ENCODE results near the gene HRH2.

The HRH2 gene

DNA sequence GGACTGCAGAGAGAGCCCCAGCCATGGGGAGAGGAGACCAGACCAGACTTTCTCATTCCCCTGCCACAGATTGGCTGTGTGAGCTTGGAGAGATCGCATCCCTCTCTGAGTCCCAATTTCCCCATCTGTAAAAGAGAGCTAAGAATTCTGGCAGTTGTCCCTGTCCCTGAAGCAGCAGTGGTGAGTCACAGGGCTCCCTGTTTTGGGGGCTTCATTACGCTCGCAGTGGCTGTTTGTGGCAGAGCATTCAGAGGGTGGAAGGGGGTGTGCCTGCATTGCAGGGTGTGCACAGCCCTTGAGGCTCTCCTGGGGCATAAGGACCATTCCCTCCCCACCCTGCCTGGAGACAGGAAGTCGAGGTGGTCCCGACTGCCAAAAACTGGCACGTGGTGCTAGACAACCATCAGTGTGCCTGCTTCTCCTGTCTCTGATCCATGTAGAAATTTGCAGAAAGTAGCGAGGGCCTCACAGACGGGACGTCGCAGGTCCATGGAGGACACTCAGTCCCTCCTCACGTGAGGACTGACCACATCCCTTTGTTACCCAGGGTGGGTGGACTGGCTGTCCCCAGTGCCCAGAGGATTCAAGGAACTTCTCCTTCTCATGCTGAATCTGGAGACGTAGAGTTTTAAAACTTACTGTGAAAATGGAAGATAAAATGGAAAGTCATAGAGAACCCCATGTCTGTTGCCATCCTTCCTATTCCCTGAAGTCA, 35.3 kb downstream of the HRH2 start:
- DNase-seq (ENCODE audit: low read depth in 2 of 2): no peak

DNA sequence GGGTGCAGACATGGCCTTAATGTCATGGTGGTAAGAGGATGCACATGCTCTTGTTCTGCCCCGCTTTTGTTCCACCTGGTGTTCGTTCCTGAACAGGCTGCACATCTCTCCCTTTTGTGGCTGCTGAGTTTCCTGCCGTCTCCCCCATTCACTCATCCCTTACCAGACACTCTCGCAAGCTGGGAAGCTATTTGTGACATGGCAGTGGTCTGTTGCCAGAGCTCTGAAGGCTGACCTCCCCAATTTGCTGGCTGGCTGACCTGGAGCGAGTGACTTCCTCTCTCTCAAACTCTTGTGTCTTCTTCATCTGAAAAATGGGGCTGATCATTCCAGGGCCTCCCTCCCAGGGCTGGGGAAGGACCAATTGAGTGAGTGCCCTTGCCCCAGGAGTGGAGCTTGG, 35.9 kb downstream of the HRH2 start:
- DNase-seq (ENCODE audit: low read depth in 2 of 2): no peak

DNA sequence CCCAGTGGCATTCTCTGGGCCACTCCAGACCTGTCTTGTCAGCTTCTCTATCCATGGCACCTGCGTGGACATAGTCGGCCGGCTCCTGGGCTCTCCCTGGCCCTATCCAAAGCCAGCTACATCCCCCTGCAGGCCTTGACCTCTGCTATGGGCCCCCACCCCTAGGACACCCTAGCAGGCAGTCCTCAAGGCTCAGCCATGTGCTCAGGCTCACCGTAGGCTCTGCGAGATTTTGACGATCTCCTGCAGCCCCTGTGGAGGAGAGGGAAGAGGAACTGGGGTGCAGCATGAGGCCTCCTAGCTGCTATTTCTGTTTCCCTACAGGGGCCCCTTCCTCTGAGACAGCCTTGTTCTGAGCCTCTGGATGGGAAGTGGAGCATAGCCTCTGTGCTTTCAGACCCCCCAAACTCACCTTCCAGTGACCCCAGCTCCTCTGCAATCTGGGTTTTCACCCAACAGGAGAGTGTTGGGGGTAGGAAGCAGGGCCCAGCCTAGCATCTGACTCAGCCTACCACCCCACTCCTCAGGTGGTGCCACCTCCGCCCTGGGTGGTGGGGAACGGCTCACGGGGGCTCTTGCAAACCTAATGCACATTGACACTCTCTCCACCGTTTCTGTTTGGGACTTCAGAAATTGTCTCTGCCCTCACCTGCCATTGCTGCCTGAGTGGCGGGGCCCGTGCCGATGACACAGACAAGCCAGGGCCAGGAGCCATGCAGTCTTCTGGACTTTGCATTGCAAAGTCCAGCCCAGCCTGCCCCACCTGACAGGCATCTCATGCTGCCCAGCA, 36.7 kb downstream of the HRH2 start:
- no peak for DNase-seq (ENCODE audit: low read depth in 2 of 2)

DNA sequence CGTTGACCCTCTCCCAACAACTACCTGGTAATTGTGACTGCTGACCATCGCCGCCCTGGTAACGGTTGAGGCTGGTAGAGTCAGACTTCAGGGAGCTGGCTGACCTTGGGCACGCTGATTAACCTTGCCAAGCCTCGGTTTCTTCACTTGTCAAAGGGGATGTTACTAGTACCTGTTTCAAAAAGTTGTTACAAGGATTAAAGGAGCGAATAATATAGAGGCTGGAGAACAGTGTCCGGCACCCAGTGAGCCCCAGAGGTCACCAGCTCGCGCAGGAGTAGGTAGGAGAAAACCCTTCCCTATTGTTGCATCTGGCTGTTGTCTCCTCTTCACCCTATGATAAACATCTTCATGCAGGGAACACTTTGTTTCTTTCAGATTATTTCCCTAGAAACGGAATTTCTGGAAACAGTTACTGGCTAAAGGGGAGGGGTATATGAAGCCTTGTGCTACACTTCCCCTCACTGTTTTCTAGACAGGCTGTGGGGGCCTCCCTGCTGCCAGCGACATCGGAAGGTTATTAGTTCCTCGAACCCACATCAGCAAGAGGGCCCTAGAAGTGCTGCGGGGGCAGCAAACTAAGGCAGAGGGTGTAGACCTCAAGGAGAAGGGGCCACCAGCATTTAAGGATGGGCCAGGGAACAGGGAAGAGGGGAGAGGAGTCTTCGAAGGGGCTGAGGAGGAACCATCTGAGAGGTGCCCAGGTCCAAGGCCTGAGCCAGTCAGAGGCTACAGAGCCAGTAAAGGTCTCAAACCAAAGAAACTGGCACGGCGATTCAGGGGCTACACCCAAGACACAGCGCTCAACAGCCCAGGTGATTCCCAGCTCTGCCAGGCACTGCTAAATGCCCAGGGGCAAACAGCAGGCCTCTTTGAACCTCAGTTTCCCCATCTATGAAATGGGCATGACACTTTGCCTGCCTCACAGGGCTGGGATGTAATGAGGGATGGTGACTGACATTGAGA, 37.6 kb downstream of the HRH2 start:
- no peak for DNase-seq (ENCODE audit: low read depth in 2 of 2)

DNA sequence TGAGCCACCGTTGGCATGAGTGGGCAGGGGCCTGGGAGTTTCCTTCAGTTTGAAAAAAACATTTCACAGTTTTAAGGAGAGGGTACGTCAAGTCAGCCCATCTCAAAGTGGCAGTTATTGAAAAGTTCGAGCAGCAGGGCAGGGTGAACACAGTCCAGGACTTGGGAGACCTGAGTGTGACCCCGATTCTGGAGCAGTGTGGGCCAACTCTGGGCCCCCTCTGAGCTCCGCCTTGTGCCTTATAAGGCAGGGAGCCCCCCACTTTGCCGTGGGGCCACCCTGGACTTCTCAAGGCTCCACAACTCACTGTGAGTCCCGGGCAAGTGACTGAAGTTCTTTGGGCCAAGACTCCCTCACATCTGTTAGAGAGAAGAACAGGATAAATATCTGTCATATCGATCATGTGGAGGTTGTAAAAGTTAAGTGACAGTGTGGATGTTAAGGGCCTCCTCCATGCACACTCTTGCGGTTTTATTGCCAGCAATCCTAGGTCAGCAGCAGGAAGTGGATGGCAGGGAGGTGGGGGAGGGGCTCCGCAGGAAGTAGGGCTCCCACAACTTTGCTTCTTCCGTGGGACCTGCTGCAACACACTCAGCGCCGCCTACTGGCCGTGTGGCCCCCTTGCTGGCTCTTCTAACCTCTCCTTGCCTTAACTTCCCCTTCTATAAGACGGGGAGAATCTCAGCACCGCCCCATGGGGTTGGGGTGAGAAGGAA, 38.4 kb downstream of the HRH2 start:
- no peak for DNase-seq (ENCODE audit: low read depth in 2 of 2)

DNA sequence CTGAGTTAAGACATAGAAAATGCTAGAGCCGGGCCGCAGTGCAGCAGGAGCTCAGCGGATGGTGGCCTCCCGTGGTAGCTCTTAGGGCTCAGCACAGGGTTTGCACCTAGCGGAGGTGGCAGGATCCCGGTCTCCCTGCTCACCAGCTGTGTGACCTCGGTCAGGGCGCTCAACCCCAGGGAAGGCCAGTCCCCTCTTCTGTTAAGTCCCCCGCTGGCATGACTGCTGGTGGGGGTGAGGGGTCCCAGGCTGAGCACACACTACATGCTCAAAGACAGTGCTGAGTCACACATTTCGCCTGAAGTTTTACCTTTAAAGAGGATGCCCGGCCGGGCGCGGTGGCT, 39.0 kb downstream of the HRH2 start:
- no peak for DNase-seq (ENCODE audit: low read depth in 2 of 2)

DNA sequence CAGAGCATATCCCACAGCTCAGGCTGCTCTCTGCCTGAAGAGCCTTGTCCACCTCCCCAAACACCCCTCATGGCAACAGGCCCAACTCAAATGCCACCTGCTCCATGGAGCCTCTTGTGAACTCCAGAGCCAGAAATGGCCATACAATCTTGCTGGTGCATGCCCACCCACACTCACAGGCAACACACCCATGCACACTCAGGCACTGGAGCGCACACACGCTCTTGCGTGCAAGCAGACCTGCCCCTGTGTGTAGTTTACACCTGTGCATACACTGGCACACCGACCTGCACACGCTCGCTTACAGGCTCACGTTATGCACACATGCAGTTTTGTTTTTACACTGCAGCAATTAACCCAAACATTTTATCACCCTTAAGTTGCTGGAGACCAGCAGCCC, 40.0 kb downstream of the HRH2 start:
- DNase-seq (ENCODE audit: low read depth in 2 of 2): no peak

DNA sequence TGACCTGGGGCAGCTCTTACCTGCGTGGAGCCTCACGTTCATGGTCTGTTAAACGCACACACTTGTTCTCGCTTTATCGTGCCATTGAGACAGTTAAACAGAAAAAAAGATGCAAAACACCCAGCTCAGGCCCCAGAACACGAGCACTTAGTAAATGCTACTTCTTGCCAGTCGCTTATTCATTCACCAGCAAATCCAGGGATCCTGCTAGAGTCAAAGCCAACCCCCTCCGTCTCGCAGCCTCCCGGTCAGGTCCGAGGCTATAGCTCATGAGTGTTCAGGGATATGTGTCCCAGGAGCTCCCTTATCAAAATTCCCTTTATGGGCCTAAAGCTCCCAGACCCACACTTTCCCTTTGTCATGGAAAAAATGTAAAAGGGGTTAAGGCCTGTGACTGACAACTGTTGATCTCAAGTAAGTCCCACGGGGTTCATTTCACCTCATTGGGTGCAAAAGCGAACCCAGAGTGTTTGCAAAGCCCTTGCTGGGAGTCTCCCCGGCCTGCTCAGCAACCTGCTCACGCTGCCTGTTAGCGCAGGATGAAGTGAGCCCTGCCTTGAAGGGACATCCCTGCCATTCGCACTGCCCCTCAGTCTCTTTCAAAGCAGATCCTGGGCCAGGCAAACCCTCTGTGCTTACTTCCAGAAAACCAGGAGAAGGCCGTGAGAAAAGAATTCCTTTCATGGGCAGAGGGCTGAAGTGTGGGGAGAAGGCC, 40.7 kb downstream of the HRH2 start:
- no peak for DNase-seq (ENCODE audit: low read depth in 2 of 2)

DNA sequence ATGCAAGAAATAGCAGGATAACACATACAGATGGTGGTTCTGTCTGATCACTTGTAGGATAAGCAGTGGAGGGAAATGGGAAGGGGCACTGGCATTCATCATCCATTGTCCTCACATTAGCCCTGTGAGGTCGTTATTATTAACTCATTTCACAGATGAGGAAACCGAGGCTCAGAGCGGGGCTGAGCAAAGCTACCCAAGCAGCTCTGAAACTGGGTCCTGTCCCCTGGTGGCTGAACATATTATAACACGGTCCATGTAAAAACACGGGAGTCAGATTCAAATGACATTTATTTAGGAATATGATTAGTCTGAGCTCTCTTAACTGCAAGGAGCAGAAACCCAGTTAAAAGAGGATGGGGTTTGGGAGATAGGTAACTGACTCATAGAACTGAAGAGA, 43.1 kb downstream of the HRH2 start:
- DNase-seq (ENCODE audit: low read depth in 2 of 2): no peak

DNA sequence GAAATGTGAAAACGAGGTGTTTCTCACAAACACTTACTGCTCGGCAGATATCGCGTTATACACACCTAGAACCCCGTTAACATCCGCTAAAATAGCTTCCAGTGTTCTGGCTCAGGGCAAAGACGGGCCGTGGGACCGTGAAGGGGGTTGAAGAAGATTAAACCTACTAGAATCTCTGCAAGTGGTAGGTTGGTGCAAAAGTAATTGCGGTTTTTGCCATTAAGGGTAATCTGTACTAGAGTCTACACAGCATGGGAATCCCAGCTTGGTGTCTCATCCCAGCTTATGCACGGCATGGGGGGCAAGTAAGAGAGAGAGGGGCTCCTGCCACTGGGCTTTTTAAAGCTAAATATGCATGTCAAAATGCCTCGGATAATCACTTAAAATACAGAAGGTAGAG, 43.9 kb downstream of the HRH2 start:
- no peak for DNase-seq (ENCODE audit: low read depth in 2 of 2)

DNA sequence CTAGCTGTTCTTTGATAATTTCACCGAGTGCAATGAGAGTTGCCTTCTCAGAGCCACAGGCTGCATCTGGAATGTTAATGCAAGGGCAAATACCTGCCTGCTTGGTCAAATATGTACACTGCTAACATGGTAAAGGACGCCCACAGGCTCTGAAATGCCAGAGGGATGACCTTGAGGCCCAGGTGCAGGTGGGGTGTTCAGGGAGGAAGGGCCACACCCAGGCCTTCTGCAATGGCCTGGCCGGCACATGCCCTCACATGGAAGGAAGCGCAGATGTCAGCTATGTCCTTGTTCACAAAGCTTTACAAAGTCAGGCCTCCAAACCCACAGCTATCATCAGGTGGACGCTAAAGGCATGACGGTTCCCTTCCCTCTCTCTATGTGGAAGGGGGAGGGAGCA, 48.6 kb downstream of the HRH2 start:
- no peak for DNase-seq (ENCODE audit: low read depth in 2 of 2)

DNA sequence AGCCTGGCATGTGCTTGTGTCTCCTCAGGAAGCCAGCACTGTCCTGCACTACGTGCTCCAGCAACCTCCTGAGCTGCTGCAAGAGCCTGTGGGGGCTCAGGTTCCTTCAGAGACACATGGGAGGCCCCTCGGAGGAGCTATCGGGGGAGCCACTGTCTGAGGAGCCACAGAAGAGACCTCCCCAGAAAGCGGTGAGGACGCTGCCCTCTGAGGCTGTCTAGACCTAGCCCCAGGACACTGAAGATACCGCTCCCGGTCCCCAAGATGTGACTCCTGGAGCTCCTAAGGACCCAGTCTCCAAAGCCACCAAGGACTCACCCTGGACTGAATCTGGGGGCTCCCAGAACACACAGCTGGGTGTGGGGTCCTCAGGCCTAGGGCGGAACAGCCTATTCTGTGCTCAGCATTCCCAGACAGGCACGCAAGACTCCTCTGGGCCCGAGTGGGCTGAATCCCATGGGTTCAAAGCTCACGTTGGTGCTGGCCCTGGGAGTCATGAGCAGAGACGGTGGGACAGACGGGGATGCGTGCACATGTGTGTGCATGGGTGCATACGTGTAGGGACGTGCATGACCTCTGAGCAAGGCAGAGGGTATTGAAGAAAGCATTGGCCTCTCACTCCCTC, 50.0 kb downstream of the HRH2 start:
- DNase-seq (ENCODE audit: low read depth in 2 of 2): no peak

DNA sequence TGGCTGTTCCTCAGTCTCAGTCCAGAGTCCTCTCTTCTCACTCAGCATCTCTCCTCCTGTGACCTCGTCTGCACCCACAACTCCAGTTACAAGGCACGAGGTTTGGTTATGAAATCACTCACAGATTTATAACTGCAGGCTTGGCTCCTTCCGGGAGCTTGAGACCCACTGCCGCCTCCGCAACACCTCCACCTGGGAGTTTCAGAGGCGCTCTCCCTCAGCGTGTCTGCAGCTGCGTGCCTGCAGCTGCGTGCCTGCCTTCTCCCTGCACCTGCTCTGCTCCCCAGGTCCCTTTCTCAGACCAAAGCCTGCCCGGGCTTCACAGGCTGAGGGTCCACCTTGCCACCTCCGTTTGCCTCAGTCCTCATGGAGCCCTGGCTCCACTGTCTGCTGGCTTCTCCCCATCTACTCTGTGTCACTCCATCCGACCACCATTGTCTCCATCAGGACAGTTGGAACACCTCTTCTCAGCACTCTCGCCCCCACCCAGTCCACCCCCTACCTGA, 51.5 kb downstream of the HRH2 start:
- DNase-seq (ENCODE audit: low read depth in 2 of 2): no peak

DNA sequence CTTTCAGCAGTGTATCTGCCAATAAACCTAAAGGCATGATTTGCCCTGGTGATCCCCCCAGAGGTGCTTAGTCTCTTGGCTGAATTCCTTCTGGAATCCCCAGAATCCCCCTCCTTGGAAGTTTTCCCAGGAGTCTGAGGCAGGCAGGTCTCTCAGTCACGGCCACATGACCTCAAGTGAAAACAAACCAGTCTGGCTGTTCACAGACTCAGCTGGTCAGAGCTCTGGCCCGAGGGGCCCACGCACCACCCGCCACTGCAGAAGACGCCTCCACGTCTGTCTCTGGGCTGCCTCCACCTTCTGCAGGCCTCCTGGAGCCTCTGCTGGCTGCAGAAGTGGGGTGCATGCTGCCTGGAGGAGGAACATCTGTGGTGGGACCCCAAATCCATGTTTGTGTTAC, 52.5 kb downstream of the HRH2 start:
- DNase-seq (ENCODE audit: low read depth in 2 of 2): no peak

DNA sequence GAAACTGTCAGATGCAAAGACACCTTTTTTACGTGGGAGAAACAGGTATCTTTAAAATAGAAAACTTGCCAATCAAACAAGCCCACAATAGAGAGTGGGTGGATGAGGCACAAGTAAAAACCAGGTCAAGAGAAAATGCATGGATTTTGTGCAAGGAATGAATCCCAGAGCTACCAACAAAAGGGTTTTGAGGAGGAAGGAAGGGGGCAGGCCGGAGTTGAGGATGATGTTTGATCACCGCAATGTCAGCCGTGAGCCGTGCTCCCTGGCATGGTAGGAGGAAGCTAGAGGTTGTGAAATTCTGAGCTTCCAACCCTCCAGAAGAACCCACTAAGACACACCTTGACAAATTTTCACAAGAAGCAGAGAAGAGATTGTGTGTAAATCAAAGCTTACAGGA, 53.2 kb downstream of the HRH2 start:
- DNase-seq (ENCODE audit: low read depth in 2 of 2): no peak

DNA sequence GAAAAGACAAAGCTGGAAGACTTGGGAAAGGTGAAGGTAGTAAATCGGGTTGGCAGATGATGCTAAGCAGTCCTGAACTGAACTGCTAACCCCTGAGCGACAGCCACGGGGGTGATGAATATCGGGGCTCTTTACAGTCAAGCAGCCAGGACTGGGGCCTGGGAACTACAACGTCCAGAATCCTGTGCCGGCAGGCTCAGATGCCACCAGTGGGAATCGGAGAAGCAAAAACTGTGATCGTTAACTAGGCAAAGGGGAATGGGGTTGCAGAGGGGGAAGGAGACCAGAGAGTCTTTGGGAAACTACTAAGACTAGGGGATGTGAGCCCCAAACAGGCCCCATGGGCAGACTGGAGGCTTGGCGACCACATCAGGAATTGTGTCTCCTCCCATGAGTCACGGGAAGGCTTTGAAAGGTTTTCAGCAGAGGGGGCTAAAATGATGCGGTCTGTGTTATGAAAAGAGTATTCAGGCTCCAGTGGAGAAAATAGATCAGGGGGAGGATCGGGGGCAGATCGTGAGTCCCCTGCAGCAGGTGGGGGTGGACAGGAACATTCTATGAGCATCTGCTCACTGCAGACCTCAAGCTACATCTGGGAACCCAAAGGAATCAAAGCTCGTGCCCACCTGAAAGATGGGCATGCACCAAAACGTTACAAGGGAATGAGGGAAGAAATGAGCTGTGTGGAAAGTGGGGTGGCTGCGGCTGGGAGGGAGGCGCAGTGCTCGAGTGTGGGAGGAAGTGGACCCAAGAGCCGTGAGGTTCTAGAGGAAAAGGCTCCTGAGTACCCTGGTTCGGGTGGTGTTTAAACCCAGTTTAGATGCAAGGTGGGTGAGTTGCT, 53.8 kb downstream of the HRH2 start:
- no peak for DNase-seq (ENCODE audit: low read depth in 2 of 2)

DNA sequence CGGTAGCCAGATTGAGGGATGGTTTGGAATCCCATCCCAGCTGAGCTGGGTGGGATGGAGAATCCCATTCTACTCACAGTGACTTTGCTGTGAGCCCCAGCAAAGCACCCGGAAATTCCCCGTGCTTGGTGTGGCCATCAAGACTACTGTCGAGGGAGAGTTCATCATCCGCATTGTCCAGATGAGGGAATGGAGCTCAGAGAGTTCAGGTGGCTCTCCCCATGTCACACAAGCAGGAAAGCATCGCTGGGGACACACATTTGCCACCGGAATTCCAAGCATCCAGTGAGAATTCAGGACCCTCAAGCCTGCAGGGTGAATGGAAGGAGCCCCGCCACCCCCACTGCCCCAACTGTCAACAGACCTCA, 54.4 kb downstream of the HRH2 start:
- DNase-seq (ENCODE audit: low read depth in 2 of 2): no peak

DNA sequence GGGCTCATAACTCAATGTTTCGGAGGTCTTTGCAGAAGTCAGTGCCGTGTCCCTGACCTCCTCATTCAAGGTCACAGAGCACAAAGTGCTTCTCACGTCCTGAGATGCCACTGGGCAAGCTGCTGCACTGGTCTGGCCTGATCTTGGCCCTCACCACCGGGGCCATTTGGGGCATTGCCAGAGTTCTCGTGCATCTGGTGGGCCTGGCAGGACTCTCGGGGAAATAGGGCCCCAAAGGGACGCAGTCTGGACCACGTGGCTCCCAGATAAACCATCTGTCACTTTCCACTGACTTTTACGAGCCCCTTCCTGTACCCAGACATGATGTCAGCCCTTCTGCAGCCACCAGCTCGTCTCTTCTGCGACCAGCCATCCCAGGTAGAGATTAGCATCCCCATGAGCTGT, 54.8 kb downstream of the HRH2 start:
- DNase-seq (ENCODE audit: low read depth in 2 of 2): no peak

DNA sequence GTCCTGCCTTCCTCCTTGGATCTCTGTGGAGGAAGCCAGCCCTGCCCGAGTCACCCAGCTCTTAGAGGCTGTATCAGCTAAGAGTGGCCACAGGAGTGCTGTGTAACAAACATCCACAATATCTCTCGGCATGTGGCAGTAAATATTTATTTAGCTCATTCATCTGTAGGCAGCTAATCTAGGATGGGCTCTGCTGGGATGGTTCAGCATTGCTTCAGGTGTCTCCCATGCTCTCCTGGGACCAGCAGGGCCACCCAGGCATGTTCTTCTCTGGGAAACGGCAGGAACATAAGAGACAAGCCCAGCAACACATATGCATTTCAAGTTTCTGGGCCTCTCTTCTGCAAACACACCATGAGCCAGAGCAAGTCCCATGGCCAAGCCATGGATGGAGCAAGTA, 56.1 kb downstream of the HRH2 start:
- no peak for DNase-seq (ENCODE audit: low read depth in 2 of 2)
